Measurements from ENCODE around the gene ESRRB.

- TF ChIP-seq CTCF (IDR thresholded peaks at IDR 0.05) = no peak
- TF ChIP-seq POLR2AphosphoS5 (IDR thresholded peaks at IDR 0.05) = no peak
Observed at GRCh38 chr14:76518366-76518765, 142.4 kb downstream of the ESRRB start.

Measured in stomach (tissue), 4 donors.